Thymus (tissue), 11 donors: ENCODE results near the gene NCL. TPM values are rescaled to one million over a fixed set of nuclear protein-coding genes. Genes with fewer than 3 reads are reported as not detected.
A peak's percentile ranks its signal among the peaks of the same experiment; 100 is the strongest.

Experiments used
- DNase-seq, 9 donors: peaks; one replicate each; pipeline ENCODE4 v3.0.0-alpha.2; 2013; ENCODE audit warnings: low spot score in 9 of 9, low read depth in 6 of 9, missing footprints in 1 of 9
- H3K27ac ChIP-seq, 2 donors: one replicate each; pipeline ENCODE4 v1.5.1; 2013; ENCODE audit warnings: control low read depth in 1 of 2, low read depth in 1 of 2, low read length in 1 of 2, mild to moderate bottlenecking in 1 of 2, moderate library complexity in 1 of 2
- H3K27me3 ChIP-seq, 2 donors: one replicate each; pipeline ENCODE4 v1.5.1; 2013; ENCODE audit warnings: low read length in 1 of 2; ENCODE audit not compliant: control insufficient read depth in 2 of 2, insufficient read depth in 1 of 2
- H3K36me3 ChIP-seq, 2 donors: one replicate each; pipeline ENCODE4 v1.5.1; 2013; ENCODE audit warnings: low read length in 1 of 2, mild to moderate bottlenecking in 1 of 2, moderate library complexity in 1 of 2; ENCODE audit not compliant: control insufficient read depth in 2 of 2, insufficient read depth in 2 of 2
- H3K4me1 ChIP-seq, 2 donors: one replicate each; pipeline ENCODE4 v1.5.1; 2013; ENCODE audit warnings: low read length in 2 of 2; ENCODE audit not compliant: control insufficient read depth in 2 of 2, insufficient read depth in 2 of 2
- H3K4me3 ChIP-seq, 2 donors: one replicate each; pipeline ENCODE4 v1.5.1; 2013; ENCODE audit warnings: low read length in 2 of 2, control low read depth in 1 of 2, mild to moderate bottlenecking in 1 of 2
- H3K9me3 ChIP-seq, 2 donors: one replicate each; pipeline ENCODE4 v1.5.1; 2013; ENCODE audit warnings: low read length in 1 of 2, mild to moderate bottlenecking in 1 of 2; ENCODE audit not compliant: control insufficient read depth in 2 of 2, insufficient read depth in 1 of 2
- WGBS: extraction: QIAGEN DNeasy Blood & Tissue Kit; methylation state at CpG from one replicate; pipeline ENCODE4 v1.1.7; 2013; 5-methylcytosine and 5-hydroxymethylcytosine counted together
- polyA plus RNA-seq: library from polyadenylated mRNA; stranded (reverse); fragments of 200-250 nt; gene quantifications from one replicate; pipeline ENCODE4 v1.2.3, GENCODE V29; 2013
- total RNA-seq: library from RNA; stranded (reverse); fragments of 120-200 nt; gene quantifications from one replicate; pipeline ENCODE4 v1.2.4, GENCODE V29; 2013
- donor health status: healthy.

Gene NCL
- total and polyA plus RNA-seq, 2 donors, result 177 to 185 TPM

DNA sequence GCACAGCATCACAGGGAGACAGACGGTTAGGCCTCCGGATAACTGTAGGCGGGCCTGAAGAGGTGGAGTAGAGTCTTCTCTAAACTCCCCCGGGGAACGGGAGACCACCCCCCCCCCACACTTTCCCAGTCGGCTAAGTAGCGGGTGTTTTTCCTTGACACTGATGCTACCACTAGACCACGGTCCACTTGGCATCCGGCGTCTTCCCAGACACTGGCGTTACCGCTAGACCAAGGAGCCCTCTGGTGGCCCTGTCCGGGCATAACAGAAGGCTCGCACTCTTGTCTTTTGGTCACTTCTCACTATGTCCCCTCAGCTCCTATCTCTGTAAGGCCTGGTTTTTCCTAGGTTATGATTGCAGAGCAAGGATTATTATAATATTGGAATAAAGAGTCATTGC lies 25.7 kb upstream of the NCL start:
- H3K9me3 ChIP-seq, result no peaks in the 10 kb centered on the region
- no peaks in the 10 kb centered on the region for H3K36me3 ChIP-seq
- no peak overlapping the region for H3K27ac ChIP-seq
- WGBS, result 95% methylated on average over 14 of the region's 14 CpGs
- peaks cover 17% of the 10 kb centered on the region in 2 donors for H3K4me1 ChIP-seq
- no peak overlapping the region for H3K4me3 ChIP-seq
- H3K27me3 ChIP-seq, result no peaks in the 10 kb centered on the region
- DNase-seq, result no peak

GRCh38 chr2:231488331-231488730 lies 24.0 kb upstream of the NCL start:
- 98% methylated on average over 5 of the region's 5 CpGs for WGBS
- Histone ChIP-seq H3K27ac (no peak overlapping the region), H3K4me1 (peaks cover 22 to 28% of the 10 kb centered on the region in 2 donors), H3K27me3 (no peaks in the 10 kb centered on the region), H3K4me3 (no peak overlapping the region), H3K9me3 (no peaks in the 10 kb centered on the region), H3K36me3 (no peaks in the 10 kb centered on the region)
- no peak for DNase-seq

DNA sequence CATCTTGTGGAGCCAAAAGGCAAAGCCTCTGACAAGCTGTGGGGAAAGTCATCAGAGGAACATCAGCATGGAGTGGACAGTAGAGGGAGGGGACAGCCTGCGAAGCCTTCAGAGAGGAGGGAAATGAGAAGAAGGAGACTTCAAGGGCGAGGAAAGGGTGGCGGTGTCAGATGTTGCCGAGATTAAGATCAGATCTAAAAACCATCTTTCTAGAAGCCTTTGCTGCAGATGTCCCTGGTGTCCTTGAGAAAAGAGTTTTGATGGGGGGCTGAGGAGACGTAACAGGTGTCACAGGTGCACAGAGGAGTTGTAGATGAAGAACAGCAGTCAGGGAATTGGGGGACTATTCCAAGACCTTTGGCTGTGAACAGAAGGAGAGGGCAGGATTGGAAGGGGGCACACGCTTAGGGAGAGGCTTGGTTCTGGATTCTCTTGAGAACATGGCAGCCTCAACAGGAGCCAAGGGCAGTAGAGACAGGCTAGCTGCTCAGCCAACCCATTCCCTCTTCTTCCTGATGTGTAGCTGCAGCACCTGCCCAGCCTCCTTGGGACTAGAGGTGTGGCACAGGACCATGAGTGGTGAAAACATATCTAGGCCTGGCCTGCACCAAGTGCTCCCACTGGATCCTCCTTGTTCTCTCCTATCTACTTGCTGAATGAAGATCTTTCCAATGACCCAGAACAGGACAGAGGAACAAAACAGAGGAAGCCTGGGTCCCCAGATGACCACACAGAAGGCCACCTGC lies 22.7 kb upstream of the NCL start:
- no peaks in the 10 kb centered on the region for H3K36me3 ChIP-seq
- H3K4me3 ChIP-seq, result no peak overlapping the region
- H3K4me1 ChIP-seq, result peaks cover 22 to 40% of the 10 kb centered on the region in 2 donors
- H3K9me3 ChIP-seq, result no peaks in the 10 kb centered on the region
- peak overlapping the region; percentile 6 to 36 for H3K27ac ChIP-seq
- 23% methylated on average over 6 of the region's 6 CpGs for WGBS
- peak in 6 of 9 donors; percentile 24 to 84 (median 65) for DNase-seq
- no peaks in the 10 kb centered on the region for H3K27me3 ChIP-seq

DNA sequence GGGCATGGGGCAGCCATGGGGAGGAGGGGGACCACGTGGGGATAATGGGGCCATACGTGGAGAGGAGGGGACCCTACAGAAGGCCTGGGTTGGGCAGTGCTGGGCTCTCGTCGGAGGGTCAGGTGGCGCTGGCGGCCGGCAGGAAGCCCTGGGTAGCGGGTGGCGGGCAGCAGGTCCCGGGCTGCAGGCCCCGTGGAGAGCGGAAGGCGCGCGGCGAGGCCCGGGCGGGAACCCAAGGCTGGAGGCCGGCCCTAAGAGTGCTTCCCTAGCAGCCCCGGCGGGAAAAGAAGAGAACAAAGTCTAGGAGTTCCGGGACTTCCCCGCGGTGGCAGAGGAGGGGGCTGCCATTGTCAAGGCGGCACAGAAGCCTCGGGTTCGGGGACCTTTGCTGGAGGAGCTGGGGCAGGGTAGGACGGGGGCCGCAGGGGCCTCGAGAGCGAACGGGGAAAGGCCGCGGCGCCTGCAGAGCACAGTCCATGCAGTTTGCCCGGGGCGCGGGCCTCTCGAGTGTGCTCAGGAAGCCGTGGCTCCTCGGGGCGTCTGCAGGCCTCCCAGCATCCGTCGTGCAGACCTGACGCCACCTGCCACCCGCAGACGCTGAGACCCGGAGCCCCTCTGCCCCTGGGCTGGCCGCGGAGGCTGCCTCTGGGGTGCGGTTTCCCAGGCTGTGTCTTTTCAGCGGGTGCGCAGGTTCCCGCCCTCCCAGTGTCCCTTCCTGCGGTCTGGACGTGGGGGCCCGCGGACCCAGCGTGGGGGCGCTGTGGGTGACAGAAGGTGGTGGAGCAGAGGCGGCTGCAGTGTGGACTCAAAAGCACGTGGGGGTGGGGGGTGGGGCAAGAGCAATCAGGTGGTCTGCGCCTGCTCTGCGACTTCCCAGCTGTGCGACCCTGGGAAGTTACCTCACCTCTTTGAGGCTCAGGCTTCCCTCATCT lies 19.4 kb upstream of the NCL start:
- WGBS, result 43% methylated on average over 65 of the region's 65 CpGs
- peaks cover 22 to 44% of the 10 kb centered on the region in 2 donors for H3K4me1 ChIP-seq
- H3K27me3 ChIP-seq, result no peaks in the 10 kb centered on the region
- peak in 6 of 9 donors; percentile 50 to 78 (median 54) for DNase-seq
- peak overlapping the region; percentile 36 to 62 for H3K4me3 ChIP-seq
- peak overlapping the region; percentile 64 to 76 for H3K27ac ChIP-seq
- no peaks in the 10 kb centered on the region for H3K36me3 ChIP-seq
- no peaks in the 10 kb centered on the region for H3K9me3 ChIP-seq

DNA sequence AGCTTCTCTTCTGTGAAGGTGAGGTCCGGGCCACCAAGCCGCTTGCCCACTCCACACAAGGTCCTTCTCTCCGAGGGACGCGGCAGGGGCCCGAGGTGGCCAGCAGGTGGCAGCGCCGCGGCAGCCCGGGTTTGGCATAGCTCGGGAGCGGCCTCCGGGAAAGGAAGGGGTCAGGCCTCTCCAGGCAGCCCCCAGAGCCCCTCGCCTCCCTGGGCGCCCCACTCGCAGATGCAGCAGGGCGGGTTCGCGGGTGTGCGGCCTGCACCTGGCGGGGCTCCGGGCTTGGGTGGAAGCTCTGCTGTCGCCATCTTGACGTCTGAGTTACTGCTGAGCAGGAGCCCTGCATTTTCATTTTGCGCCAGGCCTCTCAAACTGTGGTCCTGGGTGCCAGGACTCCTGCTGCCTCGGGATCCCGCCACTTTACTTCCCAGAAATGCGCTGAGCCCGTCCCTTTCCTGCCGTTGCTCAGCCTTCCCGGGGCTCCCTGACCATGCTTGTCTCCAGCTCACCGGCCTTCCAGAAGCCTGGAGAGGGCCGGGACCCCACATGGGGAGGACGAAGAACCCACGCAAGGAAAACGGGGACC lies 18.6 kb upstream of the NCL start:
- no peaks in the 10 kb centered on the region for H3K27me3 ChIP-seq
- H3K27ac ChIP-seq, result peak overlapping the region; percentile 76 to 77
- H3K4me3 ChIP-seq, result peak overlapping the region; percentile 36 to 62
- H3K9me3 ChIP-seq, result no peaks in the 10 kb centered on the region
- H3K4me1 ChIP-seq, result peaks cover 22 to 44% of the 10 kb centered on the region in 2 donors
- no peaks in the 10 kb centered on the region for H3K36me3 ChIP-seq
- WGBS, result 22% methylated on average over 36 of the region's 36 CpGs
- peak in 6 of 9 donors; percentile 34 to 81 (median 64) for DNase-seq

DNA sequence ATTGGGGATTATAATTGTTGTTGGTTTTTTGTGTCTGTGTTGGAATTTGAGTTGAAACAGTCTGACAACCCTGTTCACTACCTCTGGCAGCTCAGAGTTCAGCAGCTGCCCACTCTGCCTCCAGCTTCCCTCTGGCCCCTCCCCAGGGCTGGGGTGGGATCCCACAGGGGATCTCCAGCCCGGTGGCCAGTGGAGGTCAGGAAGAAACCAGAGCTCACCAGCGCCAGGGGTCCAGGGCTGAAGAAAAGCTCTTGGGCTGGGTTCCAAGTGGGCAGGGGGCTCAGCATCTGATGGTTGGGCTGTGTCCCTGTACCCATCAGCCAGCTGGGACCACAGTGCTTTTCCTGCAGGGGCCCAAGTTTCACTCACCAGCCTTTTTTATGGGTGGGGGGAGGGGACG lies 16.5 kb upstream of the NCL start:
- H3K27ac ChIP-seq, result no peak overlapping the region
- no peaks in the 10 kb centered on the region for H3K9me3 ChIP-seq
- 97% methylated on average over 3 of the region's 3 CpGs for WGBS
- H3K4me3 ChIP-seq, result no peak overlapping the region
- no peaks in the 10 kb centered on the region for H3K27me3 ChIP-seq
- H3K36me3 ChIP-seq, result no peaks in the 10 kb centered on the region
- peaks cover 8 to 29% of the 10 kb centered on the region in 2 donors for H3K4me1 ChIP-seq
- no peak for DNase-seq

DNA sequence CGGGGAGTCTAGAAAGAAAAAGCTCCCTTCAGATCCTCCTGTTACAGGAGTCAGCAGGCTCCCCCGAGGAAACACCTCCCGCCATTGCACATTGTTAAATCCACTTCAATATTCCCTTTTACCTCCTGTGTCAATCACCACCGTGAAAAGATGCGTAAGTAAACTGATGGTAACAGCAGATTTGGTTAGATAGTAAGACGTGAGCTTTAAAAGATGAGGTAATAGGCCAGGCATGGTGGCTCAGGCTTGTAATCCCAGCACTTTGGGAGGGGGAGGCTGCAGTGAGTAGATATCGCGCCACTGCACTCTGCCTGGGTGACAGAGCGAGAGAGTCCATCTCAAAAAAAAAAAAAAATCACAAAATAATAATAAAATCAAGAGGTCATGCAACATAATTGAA lies 15.2 kb upstream of the NCL start:
- 95% methylated on average over 9 of the region's 9 CpGs for WGBS
- H3K27ac ChIP-seq, result no peak overlapping the region
- H3K4me1 ChIP-seq, result peaks cover 5 to 27% of the 10 kb centered on the region in 2 donors
- H3K9me3 ChIP-seq, result no peaks in the 10 kb centered on the region
- H3K36me3 ChIP-seq, result no peaks in the 10 kb centered on the region
- DNase-seq, result no peak
- H3K4me3 ChIP-seq, result no peak overlapping the region
- no peaks in the 10 kb centered on the region for H3K27me3 ChIP-seq

DNA sequence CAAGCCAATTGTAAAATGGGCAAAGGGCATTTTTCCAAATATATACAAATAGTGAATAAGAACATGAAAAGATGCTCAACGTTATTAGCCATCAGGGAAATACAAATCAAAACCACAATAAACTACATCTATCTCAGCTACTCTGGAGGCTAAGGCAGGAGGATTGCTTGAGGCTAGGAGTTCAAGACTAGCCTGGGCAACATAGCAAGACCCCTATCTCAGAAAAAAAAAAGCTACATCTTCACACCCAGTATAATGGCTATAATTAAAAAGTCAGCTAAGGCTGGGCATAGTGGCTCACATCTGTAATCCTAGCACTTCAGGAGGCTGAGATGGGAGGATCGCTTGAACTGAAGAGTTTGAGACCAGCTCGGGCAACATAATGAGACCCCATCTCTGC lies 12.6 kb upstream of the NCL start:
- H3K27ac ChIP-seq, result no peak overlapping the region
- H3K27me3 ChIP-seq, result no peaks in the 10 kb centered on the region
- H3K9me3 ChIP-seq, result no peaks in the 10 kb centered on the region
- H3K4me3 ChIP-seq, result no peak overlapping the region
- DNase-seq, result no peak
- H3K4me1 ChIP-seq, result peaks cover 0 to 2% of the 10 kb centered on the region in 2 donors
- 94% methylated on average over 3 of the region's 3 CpGs for WGBS
- H3K36me3 ChIP-seq, result no peaks in the 10 kb centered on the region

DNA sequence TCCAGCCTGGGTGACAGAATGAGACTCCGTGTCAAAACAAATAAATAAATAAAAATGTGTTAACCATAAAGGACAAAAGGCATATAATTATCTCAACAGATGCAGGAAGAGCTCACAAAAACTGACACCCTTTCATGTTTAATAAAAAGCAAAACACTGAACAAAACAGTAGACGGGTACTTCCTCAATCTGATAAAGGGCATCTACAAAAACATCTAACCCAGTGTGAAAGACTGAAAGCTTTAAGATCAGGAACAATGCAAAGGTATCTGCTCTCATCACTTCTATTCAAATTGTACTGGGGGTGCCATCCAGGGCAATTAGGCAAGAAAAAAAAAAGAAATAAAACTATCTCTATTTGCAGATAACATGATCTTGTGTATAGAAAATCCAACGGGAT lies 11.7 kb upstream of the NCL start:
- Histone ChIP-seq H3K27ac (no peak overlapping the region), H3K36me3 (no peaks in the 10 kb centered on the region), H3K9me3 (no peaks in the 10 kb centered on the region), H3K27me3 (no peaks in the 10 kb centered on the region), H3K4me1 (no peaks in the 10 kb centered on the region), H3K4me3 (no peak overlapping the region)
- no peak for DNase-seq
- WGBS, result 55% methylated on average over 3 of the region's 3 CpGs
